GM12892 (cell line): Measurements from ENCODE around the gene ZNF613. TPM values are rescaled to one million over a fixed set of nuclear protein-coding genes. Genes with fewer than 3 reads are reported as not detected.
A peak's percentile ranks its signal among the peaks of the same experiment; 100 is the strongest.
"Not testable (repeated sequence)": the region's sequence is repeated elsewhere in the genome, so short reads cannot be mapped to it uniquely, and the experiment has no call there.

ENCODE experiments used
- DNase-seq: peaks from one replicate; pipeline ENCODE4 v3.0.0; 2011; ENCODE audit not compliant: insufficient read length
- FAIRE-seq: peaks from 2 replicates; lab custom pipeline; 2011; peaks lifted over from hg19 to GRCh38; lab: Jason Lieb, UNC
- POLR2A ChIP-seq: IDR thresholded peaks from 2 replicates; pipeline ENCODE4 v1.6.1; 2011; ENCODE audit warnings: low read depth, low read length, control low read depth
- POLR2AphosphoS5 ChIP-seq: IDR thresholded peaks from 2 replicates; pipeline ENCODE4 v1.6.1; 2011; ENCODE audit warnings: low read depth, low read length, control low read depth
- TAF1 ChIP-seq: IDR thresholded peaks from 2 replicates; pipeline ENCODE4 v1.6.1; 2011; ENCODE audit warnings: low read depth, mild to moderate bottlenecking, control low read depth, low read length, borderline replicate concordance
- polyA plus RNA-seq: library from polyadenylated mRNA; unstranded; fragments of >200 nt; gene quantifications from one replicate; pipeline ENCODE4 v1.2.1, GENCODE V29; 2012; ENCODE audit warnings: missing spikeins, inconsistent platforms; ENCODE audit not compliant: missing spikeins

Gene ZNF613
- 3.9 TPM for polyA plus RNA-seq

DNA sequence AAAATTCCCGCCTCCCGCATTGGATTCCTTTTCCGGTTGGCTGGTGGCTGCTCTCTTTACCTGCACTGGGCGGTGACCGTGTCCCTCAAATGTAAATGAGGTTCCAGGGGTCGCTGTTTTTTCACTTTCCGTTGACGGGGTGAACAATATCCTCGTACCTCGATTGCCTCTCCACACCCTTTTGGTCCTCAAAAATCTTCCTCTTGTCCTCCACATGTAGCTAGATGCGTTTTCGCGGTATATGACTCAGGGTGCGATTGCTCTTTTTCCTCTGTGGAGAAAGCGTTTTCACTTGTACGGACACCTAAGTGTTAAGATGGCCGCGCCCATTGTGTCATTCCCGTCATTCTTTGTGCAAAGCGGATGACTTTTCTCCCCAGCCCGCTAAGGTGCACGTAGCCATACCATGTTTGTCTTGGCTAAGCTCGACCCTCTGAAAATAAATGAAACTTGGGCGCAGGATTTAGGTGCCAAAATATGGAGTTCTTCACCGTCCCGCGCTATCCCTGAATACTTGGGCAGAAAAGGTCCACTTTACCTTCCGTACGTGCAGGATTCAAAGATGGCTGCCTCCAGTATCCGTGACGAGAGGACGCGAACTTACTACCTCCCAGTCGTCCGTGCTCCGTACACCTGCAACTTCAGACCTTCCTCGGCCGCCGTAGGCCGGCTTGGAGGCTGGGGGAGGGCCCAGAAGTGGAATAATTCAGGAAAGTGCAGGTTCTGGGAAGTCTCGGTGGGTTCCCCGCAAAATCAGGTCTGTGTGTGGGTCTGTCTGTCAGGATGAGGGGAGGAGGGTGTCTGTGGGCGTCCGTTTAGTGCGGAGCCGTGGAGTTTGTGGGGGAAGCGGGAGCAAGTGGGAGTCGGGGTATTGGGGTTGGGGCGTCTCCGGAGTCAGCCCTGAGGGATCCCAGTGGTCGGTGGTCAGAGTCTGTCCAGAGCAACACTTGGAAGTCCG, at the start of gene ZNF613:
ZNF613 (plus strand) TSS at position 689 of the 958 bp plus-strand sequence. CDS start 8,749 bp downstream, outside the sequence.
- TF ChIP-seq POLR2AphosphoS5 = no peak
- TF ChIP-seq TAF1 = no peak
- TF ChIP-seq POLR2A = 0 out of 2 replicates have a peak, but pooled peaks have one; percentile 25
- FAIRE-seq = peak; percentile 97
- peak; percentile 75 for DNase-seq

DNA sequence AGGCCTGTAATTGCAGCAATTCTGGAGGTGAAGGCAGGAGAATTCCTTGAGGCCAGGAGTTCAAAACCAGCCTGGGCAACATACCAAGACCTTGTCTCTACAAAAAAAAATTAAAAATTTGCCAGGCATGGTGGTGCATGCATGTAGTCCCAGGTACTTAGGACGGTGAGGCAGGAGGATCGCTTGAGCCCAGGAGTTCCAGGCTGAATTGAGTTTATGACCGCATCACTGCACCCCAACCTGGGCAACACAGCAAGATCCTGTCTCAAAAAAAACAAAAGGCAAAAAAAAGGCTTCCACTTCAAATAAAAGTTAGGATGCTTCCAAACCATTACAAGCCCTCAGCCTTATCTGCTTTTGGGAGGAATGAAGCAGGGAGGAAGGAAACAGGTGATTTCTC, 44.8 kb upstream of the ZNF613 start:
- FAIRE-seq (no peak), DNase-seq (no peak)
- TF ChIP-seq POLR2AphosphoS5 = no peak
- no peak for TF ChIP-seq TAF1
- TF ChIP-seq POLR2A = no peak

- no peak for DNase-seq
- no peak for TF ChIP-seq POLR2A
- no peak for TF ChIP-seq TAF1
- TF ChIP-seq POLR2AphosphoS5 = no peak
- no peak for FAIRE-seq
Measured at GRCh38 chr19:51884713-51885112, 42.6 kb upstream of the ZNF613 start.

GRCh38 chr19:51887522-51888498, 39.5 kb upstream of the ZNF613 start, which contains the start of gene ZNF577:
ZNF577 (minus strand) TSS chr19:51887951; CDS start chr19:51880382, 7,569 bp downstream.
- TF ChIP-seq POLR2A (no peak), TAF1 (no peak), POLR2AphosphoS5 (no peak)
- DNase-seq (no peak), FAIRE-seq (no peak)

DNA sequence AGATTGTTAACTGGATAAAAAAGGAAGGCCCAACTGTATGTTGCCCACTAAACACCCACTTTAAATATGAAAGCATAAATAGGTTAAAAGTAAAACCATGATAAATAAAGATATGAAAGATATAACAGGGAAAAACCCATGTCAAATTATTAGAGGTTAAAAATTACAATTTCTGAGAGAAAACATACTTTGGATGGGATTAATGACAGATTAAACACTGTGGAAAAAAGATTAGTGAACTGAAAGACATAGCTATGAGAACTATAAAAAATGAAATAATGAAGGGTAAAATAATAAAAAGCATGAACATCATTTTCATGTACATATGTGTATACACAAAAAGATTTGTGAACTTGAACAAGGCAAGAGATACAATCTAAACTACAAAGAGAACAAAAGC, 37.3 kb upstream of the ZNF613 start:
- DNase-seq = no peak
- TF ChIP-seq POLR2AphosphoS5 (no peak), TAF1 (no peak), POLR2A (no peak)
- no peak for FAIRE-seq

DNA sequence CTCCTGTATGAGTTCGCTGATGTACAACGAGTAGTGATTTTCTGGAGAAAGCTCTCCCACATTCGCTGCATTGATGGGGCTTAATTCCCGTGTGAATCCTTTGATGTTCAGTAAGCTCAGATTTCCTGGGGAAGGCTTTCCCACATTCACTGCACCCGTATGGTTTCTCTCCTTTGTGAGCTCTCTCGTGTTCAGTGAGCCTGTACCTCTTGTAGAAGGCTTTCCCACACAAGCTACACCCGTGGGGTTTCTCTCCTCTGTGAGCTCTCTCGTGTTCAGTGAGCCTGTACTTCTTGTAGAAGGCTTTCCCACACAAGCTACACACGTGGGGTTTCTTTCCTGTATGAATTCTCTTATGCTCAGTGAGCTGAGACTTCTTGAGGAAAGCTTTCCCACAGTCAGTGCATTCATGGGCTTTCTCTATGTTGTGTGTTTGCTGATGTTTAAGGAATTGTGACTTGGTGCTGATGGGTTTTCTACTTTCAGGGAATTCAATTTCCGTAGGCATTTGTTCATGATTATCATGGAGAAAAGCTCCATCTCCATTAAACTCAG, 36.0 kb upstream of the ZNF613 start:
- FAIRE-seq (no peak), DNase-seq (no peak)
- TF ChIP-seq POLR2AphosphoS5 = no peak
- TF ChIP-seq POLR2A = no peak
- TF ChIP-seq TAF1 = no peak

- no peak for FAIRE-seq
- DNase-seq = no peak
- TF ChIP-seq POLR2AphosphoS5 = no peak
- TF ChIP-seq TAF1 = no peak
- no peak for TF ChIP-seq POLR2A
Measured at GRCh38 chr19:51901860-51902259, 25.4 kb upstream of the ZNF613 start.

DNA sequence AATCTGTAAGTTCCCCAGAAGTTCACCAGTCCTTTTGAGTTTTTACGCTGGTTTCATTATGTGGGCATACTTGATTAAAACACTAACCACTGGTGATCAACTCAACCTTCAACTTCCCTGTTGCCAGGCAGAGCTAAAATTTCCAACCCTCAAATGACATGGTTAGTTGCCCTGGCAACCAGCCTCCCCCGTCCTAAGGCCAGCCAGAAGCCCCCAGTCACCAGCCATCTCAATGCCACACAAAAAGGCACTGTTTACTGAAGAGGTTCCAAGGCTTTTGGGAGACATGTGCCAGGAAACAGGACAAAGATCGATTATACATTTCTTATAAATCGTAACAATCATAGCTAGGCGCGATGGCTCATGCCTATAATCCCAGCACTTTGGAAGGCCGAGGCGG, 24.1 kb upstream of the ZNF613 start:
- FAIRE-seq (no peak), DNase-seq (no peak)
- TF ChIP-seq POLR2A = no peak
- no peak for TF ChIP-seq POLR2AphosphoS5
- TF ChIP-seq TAF1 = no peak

GRCh38 chr19:51904331-51905165, 22.7 kb upstream of the ZNF613 start, which contains the start of gene ZNF649:
ZNF649 (minus strand) TSS chr19:51905017; CDS start chr19:51900107, 4,910 bp downstream.
- DNase-seq (peak; percentile 56), FAIRE-seq (peak; percentile 60)
- TF ChIP-seq POLR2AphosphoS5 = peak; percentile 49; the same call in 1 of the 2 replicates
- 0 out of 2 replicates have a peak, but pooled peaks have one; percentile 10 for TF ChIP-seq TAF1
- TF ChIP-seq POLR2A = peak; percentile 63; the same call in 1 of the 2 replicates

GRCh38 chr19:51905206-51905605, 22.1 kb upstream of the ZNF613 start:
- DNase-seq (no peak), FAIRE-seq (no peak)
- TF ChIP-seq POLR2A = no peak
- TF ChIP-seq TAF1 = 0 out of 2 replicates have a peak, but pooled peaks have one; percentile 3

DNA sequence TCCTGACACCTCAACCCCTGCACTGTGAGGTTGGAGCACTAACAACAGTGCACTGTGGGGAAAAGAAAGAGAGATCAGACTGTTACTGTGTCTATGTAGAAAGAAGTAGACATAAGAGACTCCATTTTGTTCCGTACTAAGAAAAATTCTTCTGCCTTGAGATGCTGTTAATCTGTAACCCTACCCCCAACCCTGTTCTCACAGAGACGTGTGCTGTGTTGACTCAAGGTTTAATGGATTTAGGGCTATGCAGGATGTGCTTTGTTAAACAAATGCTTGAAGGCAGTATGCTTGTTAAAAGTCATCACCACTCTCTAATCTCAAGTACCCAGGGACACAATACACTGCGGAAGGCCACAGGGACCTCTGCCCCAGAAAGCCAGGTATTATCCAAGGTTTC, 21.6 kb upstream of the ZNF613 start:
- DNase-seq, FAIRE-seq: not testable (repeated sequence)

DNA sequence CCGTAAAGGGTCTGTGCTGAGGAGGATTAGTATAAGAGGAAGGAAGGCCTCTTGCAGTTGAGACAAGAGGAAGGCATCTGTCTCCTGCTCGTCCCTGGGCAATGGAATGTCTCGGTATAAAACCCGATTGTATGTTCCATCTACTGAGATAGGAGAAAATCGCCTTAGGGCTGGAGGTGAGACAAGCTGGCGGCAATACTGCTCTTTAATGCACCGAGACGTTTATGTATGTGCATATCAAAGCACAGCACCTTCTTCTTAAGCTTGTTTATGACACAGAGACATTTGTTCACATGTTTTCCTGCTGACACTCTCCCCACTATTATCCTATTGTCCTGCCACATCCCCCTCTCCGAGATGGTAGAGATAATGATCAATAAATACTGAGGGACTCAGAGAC, 21.2 kb upstream of the ZNF613 start:
- FAIRE-seq, DNase-seq: not testable (repeated sequence)

GRCh38 chr19:51907981-51908380, 19.3 kb upstream of the ZNF613 start:
- DNase-seq, FAIRE-seq: not testable (repeated sequence)
